Right renal pelvis (tissue), 4 donors: ENCODE measurements around the gene PPP1R1A. TPM values are rescaled to one million over a fixed set of nuclear protein-coding genes. Genes with fewer than 3 reads are reported as not detected.
A peak's percentile ranks its signal among the peaks of the same experiment; 100 is the strongest.

Experiments
- DNase-seq, 4 donors: peaks; one replicate each; pipeline ENCODE4 v3.0.0-alpha.2; 2013; ENCODE audit warnings: low read depth in 4 of 4, low spot score in 3 of 4, missing footprints in 1 of 4
- polyA plus RNA-seq, 4 donors: library from polyadenylated mRNA; unstranded; fragments of 120-200 nt; gene quantifications; one replicate each; pipeline ENCODE4 v1.2.1, GENCODE V29; 2013; ENCODE audit not compliant: insufficient read length in 4 of 4

PPP1R1A gene
- polyA plus RNA-seq, 4 donors = 52.2 to 64.5 (median 60.9) TPM

DNA sequence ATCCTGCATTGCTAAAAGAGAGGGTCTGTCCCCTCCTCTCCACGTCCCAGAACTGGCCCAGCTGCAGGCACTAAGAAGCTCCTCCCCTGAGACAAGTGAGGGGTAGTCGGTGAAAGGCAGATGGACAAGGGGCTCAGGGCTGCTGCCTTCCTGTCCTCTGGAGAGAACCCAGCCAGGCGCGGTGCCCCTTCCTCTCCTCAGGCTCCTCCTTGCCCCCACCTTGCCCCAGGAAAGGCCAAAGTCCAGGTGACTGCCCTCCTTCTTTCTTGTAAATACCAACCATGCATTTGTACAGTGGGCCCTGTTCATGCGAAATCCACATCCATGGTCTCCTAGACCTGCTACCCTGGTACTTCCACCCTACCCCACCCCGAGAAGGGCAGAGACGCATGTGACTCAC is 9.7 kb downstream of the PPP1R1A start:
- no peak for DNase-seq

DNA sequence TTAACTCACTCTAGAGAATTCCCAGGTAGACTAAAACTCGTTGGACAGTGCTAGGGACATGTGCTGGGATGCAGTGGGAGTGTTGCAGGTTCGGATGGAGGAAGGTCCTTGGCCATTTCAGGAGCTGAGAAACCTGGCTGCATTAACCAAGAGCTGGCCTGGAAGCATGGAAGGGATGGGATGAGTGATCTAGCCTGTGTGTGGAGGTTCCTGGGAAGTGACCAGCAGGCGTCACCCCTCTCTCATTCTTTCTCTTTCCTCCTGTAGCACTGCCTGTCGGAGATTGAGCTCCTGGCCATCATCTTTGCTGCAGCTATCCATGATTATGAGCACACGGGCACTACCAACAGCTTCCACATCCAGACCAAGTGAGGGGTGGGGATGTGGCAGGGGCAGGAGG is 15.6 kb downstream of the PPP1R1A start:
- DNase-seq = no peak

DNA sequence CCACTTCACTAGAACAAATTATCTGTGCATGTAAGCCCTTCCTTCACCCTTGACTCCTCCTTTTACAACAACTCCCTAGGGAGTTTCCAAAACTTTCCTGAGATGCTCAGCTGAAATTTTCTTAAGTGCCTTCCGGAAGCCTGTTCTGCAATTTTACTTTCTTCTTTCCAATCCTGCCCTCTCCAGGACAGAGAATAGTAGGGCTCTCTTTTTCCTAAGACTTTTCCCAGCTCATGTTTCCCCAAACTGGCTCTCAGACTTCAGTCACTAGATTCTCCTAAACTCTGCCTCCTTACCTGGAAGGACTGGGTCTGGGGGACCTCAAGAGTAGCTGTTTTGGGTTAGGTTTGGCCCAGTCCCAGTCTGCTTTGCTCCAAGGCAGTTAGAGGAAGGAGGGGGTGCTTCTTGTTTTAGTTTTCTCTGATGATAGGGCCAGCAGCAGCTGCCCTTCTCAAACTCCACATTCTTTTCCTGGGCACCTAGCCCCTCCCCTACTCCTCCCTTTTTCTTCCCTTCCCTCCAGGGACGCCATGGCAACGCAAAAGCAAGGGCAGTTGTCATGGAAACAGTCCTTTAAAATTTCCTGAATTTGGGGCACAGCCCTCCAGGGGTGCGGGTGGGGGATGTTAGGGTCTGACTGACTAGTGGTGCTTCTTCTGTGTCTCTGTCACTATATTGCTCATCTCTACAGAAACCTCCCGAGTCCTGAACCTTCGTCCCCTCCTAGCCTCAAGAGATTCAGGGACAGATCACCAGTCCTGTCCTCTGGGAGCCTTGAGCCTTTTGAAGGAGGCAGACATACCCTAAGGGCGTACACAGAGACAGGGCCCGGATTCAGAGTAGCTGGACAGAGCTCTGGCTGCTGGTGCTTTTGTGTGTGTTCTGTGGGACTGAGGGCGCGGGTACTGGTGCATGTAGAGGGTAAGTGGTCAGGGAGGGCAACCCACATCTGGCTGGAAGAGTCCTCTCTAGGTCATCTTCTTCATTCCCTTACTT is 17.0 kb downstream of the PPP1R1A start:
- no peak for DNase-seq

DNA sequence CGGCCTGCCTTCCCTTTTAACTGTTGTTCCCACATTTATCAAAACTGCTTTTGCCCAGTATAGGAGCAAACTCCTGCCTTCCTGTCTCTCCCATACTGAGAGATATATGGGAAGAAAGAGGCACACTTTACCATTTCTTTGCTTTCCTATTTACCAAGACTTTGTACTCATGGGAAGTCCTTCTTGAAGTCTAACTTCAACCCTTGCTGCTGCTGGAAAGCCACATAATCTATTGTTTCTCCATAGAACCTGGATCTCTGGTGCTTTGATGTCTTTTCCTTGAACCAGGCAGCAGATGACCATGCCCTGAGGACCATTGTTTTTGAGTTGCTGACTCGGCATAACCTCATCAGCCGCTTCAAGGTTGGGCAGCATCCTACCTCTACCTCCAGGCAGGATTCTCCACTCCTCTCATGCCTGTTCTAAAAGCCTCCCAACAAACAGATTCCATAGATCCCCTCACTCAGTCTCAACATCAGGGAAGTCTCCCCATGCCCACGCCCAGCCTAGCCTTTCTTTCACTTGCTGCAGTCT is 18.4 kb downstream of the PPP1R1A start:
- DNase-seq = no peak

DNA sequence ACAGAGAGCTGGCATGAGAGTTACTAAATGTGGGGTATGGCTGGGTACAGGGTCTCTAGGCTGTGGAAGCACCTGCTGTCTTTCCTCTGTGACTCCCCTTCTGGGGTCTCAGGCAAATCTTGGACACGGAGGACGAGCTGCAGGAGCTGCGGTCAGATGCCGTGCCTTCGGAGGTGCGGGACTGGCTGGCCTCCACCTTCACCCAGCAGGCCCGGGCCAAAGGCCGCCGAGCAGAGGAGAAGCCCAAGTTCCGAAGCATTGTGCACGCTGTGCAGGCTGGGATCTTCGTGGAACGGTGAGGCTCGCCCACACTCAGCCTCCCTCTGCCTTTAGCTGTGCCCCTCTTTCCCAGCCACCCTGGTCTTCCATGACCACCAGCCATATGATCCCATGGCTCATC is 19.4 kb downstream of the PPP1R1A start:
- DNase-seq = no peak

DNA sequence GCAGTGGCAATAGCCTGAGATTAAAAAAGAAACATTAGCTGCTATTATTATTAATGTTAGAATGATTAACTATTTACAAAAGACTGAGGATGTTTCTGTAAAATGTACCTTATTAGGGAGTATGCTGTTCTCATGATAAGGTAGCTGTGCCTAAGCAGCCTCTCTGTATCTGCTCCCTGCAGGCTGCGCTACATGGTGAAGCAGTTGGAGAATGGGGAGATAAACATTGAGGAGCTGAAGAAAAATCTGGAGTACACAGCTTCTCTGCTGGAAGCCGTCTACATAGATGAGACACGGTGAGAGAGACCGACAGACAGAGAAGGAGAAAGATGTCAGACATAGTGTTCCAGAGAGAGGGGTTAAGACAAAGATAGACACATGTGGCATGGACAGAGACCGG is 21.7 kb downstream of the PPP1R1A start:
- DNase-seq = no peak

DNA sequence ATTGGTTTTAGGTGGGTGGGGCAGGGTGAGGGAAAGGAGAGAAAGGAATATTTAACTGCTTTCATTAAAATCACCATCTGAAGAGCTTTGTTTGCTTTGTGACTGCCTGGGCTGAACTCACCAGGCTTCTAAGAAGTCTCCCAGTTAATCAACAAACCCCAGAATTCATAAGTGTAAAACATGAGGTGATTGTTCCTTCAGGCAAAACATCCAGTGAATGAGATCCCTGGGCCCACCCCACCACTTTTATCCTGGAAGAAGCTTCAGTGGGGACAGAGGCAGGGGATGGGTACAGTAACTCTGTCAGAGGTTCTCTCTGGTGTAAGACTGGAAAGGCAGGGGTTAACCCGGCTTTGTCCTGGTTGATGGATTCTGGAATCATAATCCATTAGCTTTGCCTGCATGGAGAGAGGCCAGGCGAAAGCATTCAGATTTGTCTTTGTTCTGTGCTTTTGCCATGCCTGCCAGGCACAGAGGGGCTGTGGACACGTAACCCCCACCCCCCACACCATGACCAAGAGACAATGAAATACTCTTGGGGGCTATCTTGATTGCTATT is 22.4 kb downstream of the PPP1R1A start:
- DNase-seq = no peak

DNA sequence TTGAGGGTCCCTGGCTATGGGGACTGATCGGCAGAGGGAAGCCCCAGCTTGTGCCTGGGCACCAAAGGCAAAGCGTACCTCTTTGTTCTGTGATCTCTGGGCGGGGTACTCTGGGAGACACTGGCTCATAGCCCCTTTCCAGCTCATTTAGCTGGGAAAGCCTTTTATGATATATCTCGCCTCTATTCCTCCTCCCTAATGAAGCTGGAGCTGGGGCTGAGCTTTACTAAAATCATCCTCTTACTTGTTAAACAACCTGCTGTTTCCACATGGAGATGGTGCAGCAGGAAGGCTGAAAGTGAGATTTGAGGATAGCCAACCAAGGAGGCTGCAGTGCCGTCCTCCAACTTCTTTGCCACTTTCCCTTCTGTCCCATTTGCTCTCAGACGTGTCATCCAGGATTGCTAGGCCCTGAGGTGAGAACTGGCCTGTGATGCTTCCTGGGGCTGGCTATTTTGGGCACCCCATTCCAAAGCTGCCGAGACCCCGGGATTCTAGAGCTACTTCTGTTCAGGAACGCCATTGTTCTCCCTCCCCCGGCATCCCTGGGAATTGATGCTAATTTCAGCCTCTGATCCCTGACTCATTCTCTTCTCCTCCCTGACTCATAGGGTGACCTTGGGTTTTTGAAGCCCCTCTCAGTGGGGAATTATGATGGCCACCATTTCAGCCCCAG is 23.0 kb downstream of the PPP1R1A start:
- DNase-seq = no peak

DNA sequence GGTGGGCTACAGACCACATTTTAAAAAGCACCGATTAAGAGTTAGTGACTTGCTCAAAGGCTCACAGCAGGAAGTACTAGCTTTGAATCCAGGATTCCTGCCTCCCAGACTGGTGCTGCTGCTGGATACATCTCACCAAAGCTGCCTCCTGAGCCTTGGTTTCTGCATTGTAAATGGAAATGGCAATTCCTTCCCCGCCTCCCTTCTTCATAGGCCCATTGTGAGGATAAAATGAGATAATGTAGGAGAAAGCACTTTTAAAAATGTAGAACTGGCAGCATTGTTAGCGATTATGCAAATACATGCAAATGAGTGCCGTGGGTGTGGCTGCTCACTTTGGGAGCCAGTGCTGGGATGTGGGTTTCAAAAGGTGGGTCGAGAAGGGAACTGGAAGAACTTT is 23.7 kb downstream of the PPP1R1A start:
- no peak for DNase-seq

DNA sequence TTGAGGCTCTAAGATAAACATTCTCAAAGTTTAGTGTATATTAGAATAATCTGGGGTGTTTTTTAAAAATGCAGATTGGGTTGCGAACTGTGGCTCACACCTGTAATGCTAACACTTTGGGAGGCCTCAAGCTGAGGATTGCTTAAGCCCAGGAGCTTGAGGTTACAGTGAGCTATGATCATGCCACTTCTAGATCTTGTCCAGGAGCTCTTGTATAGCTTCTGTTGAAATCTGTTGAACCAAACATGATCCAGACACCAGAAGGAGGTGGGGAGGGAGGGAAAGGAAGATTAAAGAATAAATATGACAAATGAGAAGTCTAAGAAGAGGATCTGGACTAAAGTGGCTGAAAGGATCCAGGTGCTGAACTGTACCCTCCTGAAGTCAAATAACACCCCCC is 24.7 kb downstream of the PPP1R1A start:
- DNase-seq = no peak

DNA sequence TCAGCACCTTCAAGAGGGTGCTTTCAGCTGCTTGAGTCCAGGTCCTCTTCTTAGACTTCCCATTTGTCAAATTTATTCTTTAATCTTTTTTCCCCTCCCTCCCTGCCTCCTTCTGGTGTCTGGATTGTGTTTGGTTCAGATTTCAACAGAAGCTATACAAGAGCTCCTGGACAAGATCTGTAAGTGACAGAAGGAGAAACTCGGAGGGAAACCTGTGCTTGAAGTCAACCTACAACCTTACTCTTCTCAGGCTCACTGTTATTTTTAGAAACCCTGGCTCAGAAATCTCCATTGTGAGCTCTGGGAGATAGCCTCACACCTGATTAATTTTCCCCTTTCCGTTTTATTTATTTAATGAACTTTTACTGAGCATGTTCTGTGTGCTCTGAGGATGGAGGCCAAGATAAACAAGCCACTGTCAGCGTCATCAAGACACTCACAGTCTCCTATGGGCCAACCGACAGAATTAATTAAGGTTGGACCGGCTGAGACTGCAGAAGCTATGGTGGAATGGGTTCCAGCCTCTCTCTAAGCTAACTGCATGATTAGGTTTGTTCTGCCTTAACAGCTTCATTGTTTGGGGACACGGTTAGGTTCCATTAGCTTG is 25.6 kb downstream of the PPP1R1A start:
- no peak for DNase-seq

DNA sequence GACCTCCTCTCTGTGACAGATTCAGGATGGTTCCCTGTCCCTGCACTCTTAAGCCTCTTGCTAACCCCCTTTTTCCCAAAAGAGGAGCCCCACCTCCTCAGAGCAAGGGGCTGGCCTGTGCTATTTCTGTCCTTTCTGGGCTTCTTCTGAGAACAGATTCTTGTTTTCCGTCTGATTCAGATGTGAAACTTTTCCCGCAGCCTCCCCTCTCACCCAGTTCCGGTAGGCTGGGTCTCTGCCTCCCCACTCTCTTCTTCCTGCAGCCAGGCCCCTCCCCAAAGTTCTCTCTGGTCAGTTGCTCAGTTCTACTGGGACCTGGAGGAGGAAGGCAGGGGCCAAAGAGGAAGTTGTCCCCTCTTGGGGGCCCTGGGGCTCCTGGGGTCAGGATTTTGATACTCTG is 27.3 kb downstream of the PPP1R1A start:
- no peak for DNase-seq

DNA sequence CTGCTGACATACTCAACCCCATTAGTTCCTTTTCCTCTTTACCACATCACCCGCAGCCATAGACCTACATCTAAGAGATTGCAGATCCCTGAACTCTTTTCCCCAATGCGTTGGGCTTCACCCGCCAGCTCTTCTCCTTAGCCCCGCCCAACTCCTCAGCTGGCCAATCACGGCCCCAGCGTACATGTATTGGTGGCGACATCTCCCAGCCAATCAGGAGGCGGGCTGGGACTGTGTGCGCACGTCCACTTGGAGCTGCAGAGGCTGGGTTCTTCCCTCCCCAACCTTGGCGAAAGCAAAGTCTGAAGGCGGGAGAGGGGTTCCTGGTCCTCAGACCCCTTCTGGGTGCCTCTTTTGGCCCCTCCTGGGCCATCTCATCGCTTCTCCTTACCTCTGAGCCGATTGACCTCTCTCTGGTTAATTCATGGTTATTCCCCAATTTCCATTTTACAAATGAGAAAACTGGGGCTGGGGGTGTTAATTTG is 28.0 kb downstream of the PPP1R1A start:
- peak; percentile 69 to 90 (median 82) for DNase-seq

DNA sequence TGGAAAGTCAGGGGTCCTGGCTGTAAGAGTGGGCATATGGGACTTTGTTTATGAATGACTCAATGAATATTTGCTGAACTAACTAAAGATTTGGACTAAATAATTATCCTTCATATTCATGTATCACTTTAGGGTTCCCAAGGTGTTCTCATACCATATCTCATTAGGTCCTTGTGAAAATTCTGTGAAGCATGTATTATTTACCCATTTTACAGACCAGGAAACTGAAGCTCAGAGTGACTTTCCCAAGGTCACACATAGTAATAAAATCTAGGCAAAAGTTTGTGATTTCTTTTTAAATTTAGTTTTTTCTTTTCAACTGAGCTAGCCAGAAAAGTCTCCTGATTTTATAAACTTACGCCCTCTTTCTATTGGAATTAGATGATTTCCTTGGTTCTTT is 29.7 kb downstream of the PPP1R1A start:
- no peak for DNase-seq

DNA sequence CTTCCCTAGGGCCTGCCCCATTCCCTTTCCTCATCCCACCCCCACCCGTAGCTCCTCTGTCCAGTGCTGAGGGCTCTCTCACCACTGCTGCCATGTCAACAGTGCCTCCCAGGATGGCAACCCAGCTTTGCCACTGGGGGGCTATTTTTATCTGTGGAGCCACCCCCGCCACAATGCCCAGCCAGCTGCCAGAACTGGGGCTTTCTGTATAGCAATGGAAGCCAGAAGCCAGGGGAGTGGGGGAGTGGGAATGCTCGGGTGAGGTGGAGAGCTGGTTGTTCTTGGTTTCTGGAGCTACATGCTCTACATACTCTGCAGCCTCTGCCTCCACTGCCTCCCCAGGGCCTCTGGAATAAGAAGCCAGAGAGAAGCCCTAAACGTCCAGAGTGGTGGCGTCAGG is 30.1 kb downstream of the PPP1R1A start:
- no peak for DNase-seq

DNA sequence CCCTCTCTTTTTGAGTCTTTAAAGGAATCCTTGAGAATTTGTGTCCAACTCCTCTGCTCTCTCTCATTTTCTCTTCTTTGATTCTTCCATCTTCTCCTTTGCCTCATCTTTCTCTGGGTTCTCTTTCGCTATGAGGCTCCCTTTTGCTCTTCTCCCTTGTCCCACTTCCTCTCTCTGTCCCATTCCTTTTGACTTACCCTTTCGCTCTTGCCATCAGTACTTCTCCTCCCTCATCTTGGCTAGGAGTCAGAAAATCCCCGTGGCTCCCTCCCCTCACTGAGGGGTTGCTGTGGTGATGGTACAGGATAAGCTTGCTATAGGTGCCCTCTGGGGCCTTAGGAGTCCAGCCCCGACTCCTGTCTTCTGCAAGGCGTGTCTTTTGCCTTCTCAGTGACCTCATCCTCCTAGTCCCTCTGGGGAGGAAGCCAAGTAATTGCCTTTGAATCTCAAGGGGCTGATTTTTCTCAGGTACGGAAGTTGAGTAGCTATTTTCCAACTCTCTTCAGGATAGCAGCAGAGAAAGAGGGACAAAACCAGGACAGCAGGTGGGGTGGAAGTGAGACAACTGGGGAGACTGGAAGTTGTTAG is 32.7 kb downstream of the PPP1R1A start:
- no peak for DNase-seq

DNA sequence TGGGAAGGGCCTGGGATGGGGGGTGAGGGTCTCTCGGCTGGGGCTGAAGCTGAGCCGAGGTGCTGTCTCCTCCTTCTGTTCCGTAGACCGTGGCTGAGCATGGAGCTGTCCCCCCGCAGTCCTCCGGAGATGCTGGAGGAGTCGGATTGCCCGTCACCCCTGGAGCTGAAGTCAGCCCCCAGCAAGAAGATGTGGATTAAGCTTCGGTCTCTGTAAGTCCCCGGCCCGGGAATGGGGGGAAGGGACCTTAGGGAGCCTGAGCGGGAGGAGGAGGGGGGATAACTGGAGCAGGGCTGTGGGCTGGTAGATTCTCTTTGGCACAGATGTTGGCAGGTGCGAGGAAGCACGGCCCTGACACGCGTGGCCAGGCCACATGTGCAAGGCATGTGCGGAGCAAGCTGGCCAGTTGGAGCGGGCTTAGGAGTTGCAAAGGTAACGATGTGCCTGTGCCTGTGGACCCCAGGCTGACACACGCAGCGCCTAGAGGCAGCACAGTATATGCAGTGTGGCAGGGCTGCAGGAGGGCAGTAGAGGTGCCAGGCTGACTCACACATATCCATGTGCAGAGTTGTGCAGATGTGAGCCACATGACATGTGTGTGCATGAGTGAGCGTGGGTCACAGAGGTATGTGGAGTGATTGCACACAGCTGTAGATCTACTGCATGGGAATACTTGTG is 38.5 kb downstream of the PPP1R1A start:
- no peak for DNase-seq

DNA sequence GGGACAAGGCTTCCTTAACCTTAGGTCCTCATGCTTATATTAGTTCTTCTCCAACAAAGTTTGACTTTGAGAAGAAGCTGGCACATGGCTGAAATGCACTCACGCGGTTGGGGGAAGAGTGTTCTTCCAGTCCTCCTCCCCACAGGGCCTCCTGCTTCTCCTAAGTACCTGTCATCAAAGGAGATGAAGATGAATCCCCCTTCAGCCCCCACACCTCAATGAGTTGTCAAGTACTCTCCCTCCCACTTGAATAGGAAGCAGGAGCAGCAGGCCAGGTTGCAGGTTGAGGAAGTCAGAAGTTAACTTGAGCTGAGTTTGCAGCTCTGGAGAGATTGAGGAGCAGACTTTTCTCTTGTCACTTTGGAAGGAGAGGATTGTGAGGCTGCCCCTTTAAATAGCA is 41.9 kb downstream of the PPP1R1A start:
- no peak for DNase-seq

DNA sequence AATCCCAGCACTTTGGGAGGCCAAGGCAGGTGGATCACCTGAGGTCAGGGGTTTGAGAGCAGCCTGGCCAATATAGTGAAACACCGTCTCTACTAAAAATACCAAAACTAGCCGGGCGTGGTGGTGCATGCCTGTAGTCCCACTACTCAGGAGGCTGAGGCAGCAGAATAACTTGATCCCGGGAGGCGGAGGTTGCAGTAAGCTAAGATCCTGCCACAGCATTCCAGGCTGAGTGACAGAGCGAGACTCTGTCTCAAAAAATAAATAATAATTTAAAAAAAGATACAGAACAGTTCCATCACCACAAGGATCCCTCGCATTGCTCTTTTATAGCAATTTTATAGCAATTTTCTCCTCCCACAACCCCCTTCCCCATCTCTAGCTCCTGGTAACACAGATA is 43.7 kb downstream of the PPP1R1A start:
- no peak for DNase-seq

DNA sequence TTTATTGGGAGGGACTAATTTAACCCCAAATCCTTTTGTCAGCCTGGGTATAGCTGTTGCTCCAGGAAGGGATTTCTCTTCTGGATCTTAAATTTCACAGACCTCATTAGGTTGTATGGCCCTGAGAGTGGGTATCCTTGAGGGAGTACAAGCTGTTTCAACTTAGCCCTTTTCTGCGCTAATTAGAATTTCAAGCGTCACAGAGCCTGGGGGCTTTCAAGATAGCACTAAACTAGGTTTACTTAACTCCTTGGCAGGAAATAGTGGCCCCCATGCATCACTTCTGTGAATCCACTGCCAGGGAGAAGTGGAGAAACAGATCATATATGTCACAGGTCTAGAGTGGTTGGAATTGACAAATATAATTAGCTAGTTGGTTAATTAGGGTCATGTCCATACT is 44.9 kb downstream of the PPP1R1A start:
- no peak for DNase-seq
